ENCODE measurements around the gene TRMT10C. TPM values are rescaled to one million over a fixed set of nuclear protein-coding genes. Genes with fewer than 3 reads are reported as not detected.

TRMT10C gene
- total and polyA plus RNA-seq, 9 of the 15 experiments (the other 6 are each of a cell fraction or from before 2014, with no cell fraction given) = 48.6 to 106 (median 63.9) TPM

DNA sequence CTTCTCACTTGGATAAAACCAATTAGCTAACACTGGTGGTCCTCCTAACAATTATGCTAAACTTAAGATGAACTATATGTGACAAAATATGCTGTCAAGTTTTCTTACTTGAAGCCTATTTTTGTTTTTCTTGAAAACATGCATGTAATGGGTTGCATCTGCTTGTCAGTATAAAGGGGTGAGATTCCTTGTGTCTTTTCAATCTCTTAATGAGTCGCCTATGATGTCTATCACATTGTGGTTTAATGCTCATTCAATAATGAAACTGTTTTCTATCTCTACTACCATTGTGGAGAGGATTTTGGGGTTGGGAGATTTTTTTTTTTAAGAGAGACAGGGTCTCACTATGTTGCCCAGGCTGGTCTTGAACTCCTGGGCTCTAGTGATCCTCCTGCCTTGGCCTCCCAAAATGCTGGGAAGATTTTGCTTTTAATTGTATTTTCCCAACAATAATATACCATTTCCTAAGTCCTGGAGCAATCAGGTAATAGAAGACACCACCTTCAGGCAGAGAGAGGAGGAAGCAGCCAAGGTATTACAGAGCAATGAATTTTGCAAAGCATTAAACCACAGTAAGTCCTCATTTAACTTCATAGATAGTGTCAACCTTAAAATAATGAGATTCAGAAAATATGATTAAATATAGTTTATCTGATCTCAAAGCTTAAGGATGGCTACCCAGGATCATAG, 17.4 kb upstream of the TRMT10C start:
- Histone ChIP-seq H3K9me1 (ENCODE audit: control insufficient read depth, insufficient read depth, low read length) (no peaks in the 10 kb centered on the region), H4K20me1 (replicated peaks; ENCODE audit: control insufficient read depth, insufficient read depth, low read length) (no peaks in the 10 kb centered on the region), H3K4me2 (ENCODE audit: insufficient read depth, low read length) (no peak overlapping the region), H3K4me1 (replicated peaks in 1 of 2; ENCODE audit: control insufficient read depth in 2 of 2, insufficient read depth in 2 of 2, low read length in 2 of 2) (no peaks in the 10 kb centered on the region; a peak in 3 of 5 replicates), H3K9me3 (replicated peaks; ENCODE audit: control insufficient read depth, insufficient read depth, low read depth, low read length) (no peaks in the 10 kb centered on the region), H3K27me3 (ENCODE audit: control insufficient read depth in 2 of 2, insufficient read depth in 2 of 2, low read length in 2 of 2) (no peaks in the 10 kb centered on the region), H3K4me3 (no peak overlapping the region), H3K9ac (ENCODE audit: insufficient read depth in 1 of 2, low read depth in 2 of 2, low read length in 2 of 2) (no peak overlapping the region), H2AFZ (ENCODE audit: low read depth, low read length) (no peak overlapping the region), H3K27ac (ENCODE audit: extremely low read depth, low read depth, low read length) (no peak overlapping the region), H3K79me2 (ENCODE audit: control insufficient read depth, insufficient read depth, low read length) (no peaks in the 10 kb centered on the region), H3K36me3 (ENCODE audit: control insufficient read depth, insufficient read depth, low read length) (no peaks in the 10 kb centered on the region)
- BruUV-seq (replicated peaks) = no TSS peak
- ATAC-seq (peak; percentile 75), DNase-seq (ENCODE audit: extremely low read depth in 1 of 4, low spot score in 3 of 4) (no peak), FAIRE-seq (no peak)
- in situ Hi-C loops (cut with MboI) (no loop called here), intact Hi-C loops (cut with micrococcal nuclease) (no loop called here)
- 14% methylated on average over 1 of the region's 1 CpG for WGBS (ENCODE audit: insufficient coverage, low coverage, missing lambda C conversion rate)
- CTCF ChIA-PET (ENCODE audit: low intra/inter-chr PET ratio) = interaction anchor here (0.6 kb wide), 1 partner anchor 233 kb away, joined by 4 read pairs; no protein-coding TSS in a partner anchor
- POLR2A ChIA-PET = interaction anchor here (0.6 kb wide), 1 partner anchor 83 kb away, joined by 4 read pairs; no protein-coding TSS in a partner anchor
- TF ChIP-seq STAT5B (CRISPR knock-in tag; IDR thresholded peaks at IDR 0.05) (no peak), ZNF217 (CRISPR knock-in tag; IDR thresholded peaks at IDR 0.05) (no peak), CTBP1 (IDR thresholded peaks at IDR 0.05; ENCODE audit: borderline replicate concordance) (no peak), ZFP30 (CRISPR knock-in tag; IDR thresholded peaks at IDR 0.05; ENCODE audit: borderline replicate concordance) (no peak), RAD21 (CRISPR knock-in tag; conservative IDR thresholded peaks at IDR 0.05 in 1 of 2, IDR thresholded peaks at IDR 0.05 in 1 of 2) (peak in 1 of 2 experiments; percentile 54; a peak in 2 of 4 replicates)
- TF ChIP-seq, protein P1, sequence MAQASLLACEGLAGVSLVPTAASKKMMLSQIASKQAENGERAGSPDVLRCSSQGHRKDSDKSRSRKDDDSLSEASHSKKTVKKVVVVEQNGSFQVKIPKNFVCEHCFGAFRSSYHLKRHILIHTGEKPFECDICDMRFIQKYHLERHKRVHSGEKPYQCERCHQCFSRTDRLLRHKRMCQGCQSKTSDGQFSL (CRISPR knock-in tag; IDR thresholded peaks at IDR 0.05) = no peak
- TF ChIP-seq, protein P1 (tag; IDR thresholded peaks at IDR 0.05) = no peak
- TF ChIP-seq, protein P2, sequence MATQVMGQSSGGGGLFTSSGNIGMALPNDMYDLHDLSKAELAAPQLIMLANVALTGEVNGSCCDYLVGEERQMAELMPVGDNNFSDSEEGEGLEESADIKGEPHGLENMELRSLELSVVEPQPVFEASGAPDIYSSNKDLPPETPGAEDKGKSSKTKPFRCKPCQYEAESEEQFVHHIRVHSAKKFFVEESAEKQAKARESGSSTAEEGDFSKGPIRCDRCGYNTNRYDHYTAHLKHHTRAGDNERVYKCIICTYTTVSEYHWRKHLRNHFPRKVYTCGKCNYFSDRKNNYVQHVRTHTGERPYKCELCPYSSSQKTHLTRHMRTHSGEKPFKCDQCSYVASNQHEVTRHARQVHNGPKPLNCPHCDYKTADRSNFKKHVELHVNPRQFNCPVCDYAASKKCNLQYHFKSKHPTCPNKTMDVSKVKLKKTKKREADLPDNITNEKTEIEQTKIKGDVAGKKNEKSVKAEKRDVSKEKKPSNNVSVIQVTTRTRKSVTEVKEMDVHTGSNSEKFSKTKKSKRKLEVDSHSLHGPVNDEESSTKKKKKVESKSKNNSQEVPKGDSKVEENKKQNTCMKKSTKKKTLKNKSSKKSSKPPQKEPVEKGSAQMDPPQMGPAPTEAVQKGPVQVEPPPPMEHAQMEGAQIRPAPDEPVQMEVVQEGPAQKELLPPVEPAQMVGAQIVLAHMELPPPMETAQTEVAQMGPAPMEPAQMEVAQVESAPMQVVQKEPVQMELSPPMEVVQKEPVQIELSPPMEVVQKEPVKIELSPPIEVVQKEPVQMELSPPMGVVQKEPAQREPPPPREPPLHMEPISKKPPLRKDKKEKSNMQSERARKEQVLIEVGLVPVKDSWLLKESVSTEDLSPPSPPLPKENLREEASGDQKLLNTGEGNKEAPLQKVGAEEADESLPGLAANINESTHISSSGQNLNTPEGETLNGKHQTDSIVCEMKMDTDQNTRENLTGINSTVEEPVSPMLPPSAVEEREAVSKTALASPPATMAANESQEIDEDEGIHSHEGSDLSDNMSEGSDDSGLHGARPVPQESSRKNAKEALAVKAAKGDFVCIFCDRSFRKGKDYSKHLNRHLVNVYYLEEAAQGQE (IDR thresholded peaks at IDR 0.05; ENCODE audit: borderline replicate concordance) = peak; percentile 25; the same call in 1 of the 2 replicates
- TF ChIP-seq, protein P2 (CRISPR knock-in tag; IDR thresholded peaks at IDR 0.05; ENCODE audit: low read depth) = no peak
